Stimulated activated CD4-positive, alpha-beta T cell treated with anti-CD3 and anti-CD28 coated beads, Interleukin-1b, Interleukin-23, amount 100 ng/mL, for 48 hours (primary cell): ENCODE measurements around the gene MACROD2.

Experiments
- DNase-seq: peaks from one replicate; pipeline ENCODE4 v3.0.0-alpha.2; 2020

The MACROD2 gene

DNA sequence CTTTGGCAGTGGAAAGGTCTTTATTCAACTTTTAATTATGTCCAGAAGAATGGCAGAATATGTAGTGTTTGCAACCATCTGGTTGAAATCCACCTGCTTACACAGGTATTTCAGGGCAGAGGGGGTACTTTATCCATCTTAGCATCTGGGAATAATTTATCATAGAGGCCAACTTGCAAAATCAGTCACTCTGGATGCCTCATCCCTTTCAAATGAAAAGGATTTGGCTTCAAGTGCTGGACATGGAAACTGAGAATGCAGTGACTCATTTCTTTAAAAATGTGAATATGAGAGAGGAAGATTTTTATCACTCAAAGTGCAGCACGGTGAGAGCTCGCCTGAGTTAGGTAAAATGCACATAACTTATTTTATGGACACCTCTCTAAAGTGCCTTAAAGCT, 1819.6 kb downstream of the MACROD2 start:
- DNase-seq: no peak

DNA sequence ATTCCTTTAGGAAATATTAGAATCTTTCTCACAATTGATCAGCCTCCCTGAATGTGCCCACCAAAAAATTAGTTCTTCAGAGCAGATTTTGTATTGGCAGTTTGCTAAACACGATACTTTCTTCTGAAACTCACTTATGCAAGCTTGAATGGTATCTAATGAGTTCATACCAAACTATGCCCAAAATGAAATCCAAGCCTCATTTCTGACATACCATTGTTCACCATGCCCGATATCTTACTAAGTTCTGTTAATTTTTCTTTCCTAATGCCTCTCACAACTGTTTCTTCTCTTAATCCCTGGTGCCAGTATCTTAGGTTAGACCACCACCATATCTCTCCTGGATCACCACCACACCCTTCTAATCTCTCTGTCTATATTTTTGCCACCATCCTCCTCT, 1822.0 kb downstream of the MACROD2 start:
- DNase-seq: no peak

DNA sequence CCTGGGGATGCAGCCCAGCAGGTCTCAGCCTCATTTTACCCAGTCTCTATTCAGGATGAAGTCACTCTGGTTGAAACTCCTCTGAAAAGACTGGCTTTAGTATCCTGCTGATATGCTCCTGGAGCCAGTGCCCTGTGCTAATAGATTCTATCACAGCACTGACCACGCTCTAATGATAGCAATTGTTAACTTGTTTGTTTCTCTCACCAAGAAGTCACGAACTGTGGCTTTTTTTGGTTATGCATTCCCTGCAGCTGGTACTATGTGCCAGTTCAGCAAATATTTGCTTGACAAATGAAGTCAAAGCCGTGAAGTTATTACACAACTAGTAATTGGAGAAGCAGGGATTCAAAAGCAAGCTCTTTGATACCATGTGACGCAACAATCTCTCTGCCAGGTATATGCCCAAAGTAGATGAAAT, 1823.3 kb downstream of the MACROD2 start:
- no peak for DNase-seq

DNA sequence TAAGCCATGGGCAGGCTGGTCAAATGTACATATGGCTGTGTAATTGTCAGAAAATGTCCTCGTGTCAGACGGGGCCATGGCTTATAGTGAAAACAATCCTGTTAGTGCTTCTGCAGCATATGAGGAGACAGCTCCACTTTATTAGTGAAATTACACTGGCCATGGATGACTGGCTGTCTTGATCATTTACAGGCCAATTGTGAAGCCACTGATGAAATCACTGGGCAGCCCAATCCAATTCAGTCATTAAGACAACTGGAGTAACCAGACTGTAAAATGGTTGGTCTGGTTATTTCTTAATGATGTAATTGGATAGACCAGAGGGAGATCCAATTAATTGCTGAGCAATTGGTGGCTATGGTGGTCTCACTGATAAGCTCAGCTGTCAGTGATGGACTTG, 1828.4 kb downstream of the MACROD2 start:
- no peak for DNase-seq

DNA sequence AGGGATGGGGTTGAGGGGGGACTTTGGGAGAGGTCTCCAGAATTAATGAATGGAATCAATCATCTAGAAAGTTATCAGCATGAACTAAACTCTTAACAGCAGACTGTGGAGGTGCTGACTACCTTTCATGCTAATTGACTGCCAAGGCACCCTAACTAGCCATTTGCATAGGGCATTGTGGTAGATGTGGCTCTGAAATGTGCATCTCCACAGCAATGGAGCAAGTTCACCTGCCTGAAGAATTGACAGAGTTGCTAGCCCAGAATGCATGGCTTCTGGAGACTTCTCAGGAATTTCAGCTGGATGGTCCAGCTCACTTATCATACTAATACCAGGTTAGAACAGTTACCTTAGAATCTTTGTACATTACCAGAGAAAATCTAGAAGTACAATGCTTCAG, 1832.3 kb downstream of the MACROD2 start:
- no peak for DNase-seq

DNA sequence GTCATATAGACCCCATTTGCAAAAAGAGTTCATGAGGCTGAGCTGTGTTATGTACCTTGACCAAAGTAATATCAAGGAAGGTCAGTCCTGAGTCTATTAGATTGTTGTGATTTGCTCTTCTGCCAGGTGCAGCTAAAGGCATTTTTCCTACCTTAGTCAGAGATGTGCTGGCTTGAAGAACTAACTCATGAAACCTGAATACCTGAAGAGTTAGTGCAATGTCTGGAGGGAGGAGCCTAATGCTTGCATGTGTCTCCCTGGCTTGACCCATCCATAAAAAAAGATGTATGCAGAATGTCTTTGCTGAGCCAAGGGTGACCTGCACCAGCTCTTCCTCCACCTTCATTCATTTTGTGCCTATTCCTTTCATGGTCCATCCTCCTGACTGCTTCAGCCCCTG, 1835.9 kb downstream of the MACROD2 start:
- DNase-seq: no peak

DNA sequence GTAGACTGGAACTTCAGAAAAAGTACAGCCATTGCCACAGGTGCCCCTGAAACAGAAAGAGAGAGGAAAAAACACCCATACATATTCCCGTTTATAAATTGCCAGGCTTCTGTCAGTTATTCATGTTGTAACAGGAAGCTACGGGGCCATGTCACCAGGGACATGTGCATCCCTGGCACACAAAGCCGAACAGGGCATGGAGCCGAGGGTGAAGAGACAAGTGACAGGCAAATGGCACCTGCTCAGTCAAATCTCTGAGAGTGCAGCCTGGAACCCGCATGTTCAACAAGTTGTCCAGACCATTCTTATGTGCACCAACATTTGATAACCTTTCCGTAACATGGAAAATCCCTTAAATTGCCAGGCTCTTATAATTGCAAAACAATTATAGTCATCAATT, 1837.2 kb downstream of the MACROD2 start:
- no peak for DNase-seq

DNA sequence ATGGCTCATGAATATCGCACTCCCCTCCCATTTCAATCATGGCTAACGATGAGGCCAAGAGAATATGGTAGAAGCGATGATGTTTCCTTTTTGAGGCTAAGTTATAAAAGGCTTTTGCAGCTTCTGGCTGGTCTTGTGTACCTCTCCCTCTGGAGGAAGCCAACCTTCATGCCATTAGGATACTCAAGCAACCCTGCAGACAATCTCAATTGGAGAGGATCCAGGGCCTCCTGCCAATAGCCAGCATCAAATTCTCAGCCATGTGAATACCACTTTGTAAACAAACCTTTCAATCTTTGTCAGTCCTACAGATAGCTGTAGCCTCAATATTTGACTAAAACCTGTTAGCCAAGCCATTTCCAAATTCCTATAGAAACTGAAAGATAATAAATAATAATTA, 1839.5 kb downstream of the MACROD2 start:
- DNase-seq: no peak

DNA sequence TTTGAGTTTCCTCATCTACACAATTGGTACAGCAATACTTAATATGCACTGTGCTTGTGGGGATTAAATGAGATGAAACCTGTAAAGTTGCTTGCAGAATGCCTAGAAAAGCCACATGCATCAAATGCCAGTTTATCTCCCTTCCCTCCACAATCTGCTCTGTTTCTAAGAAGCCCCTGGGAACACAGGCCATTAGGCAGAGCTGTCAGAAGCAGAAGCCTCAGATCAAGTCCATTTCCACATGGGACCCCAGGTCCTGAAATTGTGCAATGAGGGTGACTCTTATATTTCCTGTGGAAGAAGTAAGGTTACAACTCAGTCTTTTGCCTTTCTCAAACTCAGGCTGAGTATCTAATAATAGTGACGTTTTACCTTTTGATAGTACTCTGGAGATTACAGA, 1840.5 kb downstream of the MACROD2 start:
- DNase-seq: no peak

DNA sequence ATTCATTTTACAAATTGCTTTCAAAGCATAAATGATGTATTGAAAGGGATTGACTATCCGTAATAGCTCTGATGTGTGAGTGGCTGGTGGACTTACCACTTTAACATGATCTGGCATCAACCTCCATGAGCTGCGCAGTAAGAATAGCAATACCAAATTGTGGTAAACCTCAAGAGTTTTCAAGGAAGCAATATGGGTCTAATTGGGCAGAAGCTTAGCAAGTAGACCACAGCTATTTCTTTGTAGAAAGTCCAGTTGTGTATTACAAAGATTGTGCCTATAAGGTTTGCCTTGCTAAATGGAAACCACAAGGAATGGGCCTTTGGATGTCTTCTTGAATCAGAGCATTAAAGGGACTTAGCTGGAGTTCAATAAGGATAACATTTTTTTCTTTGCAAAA, 1841.3 kb downstream of the MACROD2 start:
- DNase-seq: no peak

DNA sequence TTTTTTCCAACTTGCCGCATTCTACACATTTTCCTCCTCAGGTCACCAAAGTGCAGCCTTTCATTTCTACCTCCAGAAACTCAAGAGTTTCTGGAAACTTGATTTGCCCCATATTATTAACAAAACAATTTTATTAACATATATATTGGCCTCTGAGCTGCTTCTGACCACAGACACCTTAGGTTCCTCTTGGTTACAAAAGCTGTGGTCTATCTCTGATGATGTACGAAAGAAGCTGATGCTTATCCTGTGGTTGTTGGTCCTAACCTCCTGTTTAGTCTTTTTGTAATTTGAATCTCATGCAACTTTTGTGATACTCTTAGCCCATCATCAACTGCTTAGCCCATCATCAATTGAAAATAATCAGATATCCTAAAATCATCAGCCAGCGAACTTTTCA, 1842.2 kb downstream of the MACROD2 start:
- DNase-seq: no peak

DNA sequence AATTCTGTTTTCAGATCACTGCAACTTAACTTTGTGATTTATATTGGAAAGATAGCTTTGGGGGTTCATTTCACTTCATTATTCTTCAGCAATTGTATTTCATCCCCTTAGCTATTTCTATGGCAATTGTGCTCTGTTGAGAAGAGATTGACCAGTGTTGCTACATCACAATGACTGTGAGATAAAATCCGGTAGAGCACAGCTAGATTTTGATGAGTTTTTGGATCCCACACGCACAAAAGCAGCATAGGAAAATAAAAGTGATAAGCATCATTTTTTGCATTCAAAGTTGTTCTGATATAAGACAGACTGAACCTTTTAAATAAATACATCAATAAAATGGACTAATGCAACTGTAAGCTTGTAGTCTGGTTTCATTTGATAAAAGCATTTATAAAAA, 1843.2 kb downstream of the MACROD2 start:
- DNase-seq: no peak

DNA sequence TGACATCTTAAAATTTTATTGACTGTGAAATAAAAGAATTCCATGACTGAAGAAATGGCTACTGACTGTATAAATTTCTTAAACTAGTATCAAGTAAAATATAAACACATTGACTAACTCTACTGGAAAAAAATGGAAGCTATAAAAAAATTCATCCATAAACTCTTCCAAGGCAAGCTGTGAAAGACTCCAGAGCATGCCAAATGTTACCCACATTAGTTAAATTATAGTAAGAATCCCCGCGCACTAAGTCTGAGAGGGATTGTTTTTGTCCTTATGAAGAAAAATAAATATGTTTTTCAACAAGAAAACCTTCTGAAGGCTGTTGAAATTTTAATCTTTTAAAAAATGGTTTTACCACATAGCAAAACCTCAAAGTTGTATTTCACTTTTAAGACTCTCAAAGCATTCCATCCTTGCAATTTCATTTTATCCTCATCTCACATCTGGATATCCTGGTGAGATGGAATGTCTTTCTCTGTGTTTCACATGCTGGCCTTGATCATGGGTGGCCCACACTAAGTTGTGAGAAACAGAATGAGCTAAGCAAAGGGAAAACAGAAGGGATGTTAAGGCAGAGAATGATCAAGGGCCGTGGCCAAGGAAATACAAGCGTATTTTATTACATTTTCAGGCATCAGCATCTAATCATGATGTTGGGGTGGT, 1845.5 kb downstream of the MACROD2 start:
- DNase-seq: no peak

DNA sequence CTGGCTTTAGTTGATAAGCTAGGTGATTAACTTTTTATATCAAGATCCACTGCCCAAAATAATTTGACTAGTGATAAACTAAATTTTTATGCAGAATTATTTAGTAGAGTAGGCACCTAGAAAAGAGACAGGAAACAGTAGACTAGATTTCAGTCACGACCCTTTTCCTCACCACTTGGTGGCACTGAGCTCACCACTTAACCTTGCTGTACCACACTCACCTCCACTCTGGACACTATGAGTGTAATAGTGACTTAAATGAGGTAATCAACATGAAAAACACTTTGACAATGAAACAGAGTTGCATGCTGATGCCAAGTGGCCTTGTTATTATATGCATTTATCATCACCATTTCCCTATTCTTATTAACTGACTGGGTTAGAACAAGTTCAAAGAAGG, 1847.6 kb downstream of the MACROD2 start:
- DNase-seq: no peak

DNA sequence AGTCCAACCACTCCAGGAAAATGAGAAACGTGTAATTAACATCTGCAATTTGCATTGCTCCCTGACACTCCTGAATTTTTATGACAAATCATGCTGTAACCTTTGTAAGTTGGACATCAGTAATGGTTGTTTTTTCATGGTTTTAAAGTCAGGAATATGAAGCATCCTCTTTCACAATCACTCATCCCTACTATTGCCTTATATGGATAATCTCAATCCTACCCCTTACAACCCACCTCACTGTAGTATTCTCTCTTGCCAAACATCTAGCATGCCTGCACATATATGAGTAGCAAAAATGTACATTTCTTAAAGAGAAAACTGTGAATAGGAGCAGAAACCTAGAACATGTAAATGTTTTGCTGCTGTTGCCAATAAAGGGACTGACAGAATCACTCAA, 1848.5 kb downstream of the MACROD2 start:
- DNase-seq: no peak

DNA sequence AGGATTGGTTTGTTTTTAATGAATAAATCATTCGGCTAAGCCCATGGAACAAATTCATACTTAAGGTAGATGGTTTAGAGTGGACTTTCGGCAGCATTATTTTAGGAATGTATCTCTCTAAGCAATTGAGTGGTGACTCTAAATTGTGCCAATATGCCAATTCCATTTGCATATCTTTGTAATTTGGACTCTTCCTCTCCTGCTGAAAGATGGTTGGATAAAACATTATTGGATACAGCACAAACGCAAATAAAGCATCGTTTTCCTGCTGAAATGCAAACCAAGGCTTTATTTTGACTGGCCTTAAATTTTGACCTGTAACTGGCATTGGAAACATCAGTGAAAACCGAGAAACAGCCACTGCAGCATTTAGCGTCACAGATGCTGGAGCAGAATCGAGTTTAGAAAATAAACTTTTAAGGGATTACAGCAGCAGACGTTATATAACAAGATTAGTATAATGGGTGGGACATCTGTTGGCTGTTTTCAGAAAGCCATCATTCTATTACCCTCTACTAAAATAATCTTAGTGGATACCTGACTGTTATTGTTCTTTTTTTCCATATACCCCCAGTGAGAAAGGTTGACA, 1852.0 kb downstream of the MACROD2 start:
- DNase-seq: no peak

DNA sequence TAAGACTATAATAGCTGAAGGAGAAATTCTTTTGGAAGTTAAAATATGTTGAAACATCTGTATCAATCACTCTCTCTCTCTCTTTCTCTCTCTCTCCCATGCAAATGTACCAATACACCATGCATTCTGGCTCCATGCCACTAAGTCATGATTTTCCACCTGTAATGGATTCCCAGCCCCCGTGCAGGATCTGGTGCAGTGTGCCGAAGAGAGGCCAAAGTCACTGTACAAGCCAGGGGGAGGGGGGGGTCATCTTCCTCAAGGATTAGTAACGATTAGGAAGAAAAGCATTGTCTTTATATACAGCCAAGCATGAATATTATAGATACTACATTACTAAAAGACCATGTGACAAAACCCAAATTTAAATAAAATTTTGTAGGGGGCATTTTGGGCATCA, 1852.8 kb downstream of the MACROD2 start:
- no peak for DNase-seq

DNA sequence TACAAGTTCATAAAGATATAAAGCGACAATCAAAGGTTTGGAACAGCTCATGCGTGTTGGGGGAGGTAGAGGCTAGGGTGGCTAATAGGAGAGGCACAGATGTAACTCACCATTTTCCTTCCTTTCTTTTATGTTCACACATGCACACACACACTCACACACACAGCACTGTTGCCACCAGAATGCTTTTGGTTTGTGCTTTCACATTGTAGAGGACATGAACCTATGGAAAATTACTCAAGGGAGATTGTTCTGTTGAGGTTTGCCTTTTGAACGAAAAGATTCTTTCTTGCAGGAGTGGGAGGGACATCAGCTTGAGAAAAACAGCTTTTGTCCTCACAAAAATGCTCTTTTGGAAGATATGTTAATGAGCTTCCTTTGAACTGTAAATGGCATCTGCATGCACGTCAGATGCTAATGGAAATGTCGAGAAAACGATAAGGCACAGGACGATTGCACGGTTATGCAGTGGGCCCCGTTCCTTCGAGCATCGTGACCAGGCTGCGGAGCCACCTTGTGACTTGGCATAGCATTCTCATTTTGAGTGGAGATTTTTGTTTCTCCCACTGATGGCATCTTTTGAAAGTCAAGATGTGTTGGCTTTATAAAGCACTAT, 1853.8 kb downstream of the MACROD2 start:
- no peak for DNase-seq

DNA sequence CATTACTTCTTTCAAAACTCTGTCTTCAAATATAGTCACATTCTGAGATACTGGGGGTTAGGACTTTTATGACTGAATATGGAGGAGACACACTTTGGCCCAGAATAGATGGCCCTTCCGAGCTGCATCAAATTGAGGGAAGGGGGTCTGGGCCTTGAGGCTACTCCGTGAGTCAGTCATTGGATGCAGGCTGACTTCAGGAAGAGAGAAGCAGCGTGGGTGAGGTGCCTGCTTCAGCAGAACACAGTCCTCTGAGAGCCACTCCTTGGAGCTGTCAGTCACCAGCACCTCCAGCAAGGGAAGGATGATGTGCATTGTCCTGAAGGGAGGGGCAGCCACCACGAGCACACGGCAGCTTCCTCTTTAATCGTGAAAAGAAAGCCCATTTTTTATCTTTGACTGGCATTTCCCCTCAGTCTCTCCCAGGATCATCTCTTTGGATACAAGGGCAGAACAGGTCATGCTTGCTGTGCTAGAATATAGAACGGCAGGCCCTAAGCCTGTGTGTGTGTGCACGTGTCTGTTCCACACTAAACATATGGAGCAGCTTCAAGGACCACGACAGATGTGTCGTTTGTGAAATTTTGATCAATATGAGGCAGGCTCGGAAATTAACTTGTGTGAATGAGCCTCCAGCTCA, 1856.4 kb downstream of the MACROD2 start:
- no peak for DNase-seq

DNA sequence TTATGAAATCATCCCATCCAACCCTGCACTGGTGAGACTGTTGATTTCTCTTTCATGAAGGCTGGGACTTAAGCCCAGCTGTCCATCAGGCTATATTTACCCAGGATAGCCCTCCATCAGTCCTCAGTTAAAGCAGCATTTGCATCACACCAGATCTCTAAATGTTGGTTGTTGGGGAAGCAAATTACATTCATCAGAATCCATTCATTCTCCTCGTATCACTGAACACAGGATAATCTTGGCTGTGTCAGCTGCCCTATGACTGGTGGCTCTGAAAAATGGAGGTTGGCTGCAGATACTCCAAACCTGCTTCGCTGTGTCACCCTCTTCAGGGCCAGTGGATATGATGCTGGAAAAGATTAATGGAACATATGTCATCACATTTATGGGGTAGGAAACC, 1859.6 kb downstream of the MACROD2 start:
- no peak for DNase-seq

DNA sequence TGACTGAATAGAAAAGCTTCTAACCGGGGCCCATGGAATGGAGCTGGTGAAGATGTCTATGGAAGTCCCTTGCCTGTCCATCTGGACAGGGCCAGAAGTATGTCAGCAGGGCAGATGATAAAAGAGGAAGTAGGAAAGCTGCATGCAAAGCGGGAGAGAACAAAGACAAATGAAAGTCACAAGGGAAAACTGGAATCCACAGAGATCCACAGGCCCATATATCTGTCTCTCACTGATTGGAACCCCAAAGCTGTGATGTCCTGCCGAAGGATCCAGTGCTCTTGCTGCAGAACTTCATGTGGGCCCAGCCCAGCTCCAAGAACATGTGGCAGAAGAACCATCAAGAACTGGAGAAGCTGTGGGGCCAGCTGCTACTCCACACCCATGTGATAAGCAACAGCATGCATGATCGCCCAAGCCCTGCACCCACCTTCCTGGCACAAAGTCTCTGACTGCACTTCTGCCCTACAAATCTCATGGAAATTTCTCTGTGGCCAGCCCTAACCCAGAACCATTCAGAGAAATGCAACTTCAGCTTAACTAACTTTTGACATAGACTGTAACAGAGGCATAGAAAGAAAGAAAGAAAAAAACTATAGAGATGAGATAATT, 1862.0 kb downstream of the MACROD2 start:
- DNase-seq: no peak

DNA sequence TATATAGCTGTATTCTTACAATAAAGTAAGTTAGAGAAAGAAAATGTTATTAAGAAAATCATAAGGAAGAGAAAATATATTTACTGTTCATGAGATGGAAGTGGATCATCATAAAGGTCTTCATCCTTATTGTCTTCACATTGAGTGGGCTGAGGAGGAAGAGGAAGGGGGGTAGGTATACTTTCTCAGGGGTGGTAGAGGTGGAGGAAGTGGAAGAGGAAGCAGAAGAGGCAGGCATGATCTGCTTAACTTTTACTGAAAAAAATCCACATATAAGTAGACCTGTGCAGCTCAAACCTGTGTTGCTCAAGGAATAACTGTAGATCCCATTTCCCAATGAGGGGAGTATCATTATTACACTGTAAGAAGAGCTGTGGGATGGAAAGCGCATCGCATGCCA, 1863.7 kb downstream of the MACROD2 start:
- no peak for DNase-seq

DNA sequence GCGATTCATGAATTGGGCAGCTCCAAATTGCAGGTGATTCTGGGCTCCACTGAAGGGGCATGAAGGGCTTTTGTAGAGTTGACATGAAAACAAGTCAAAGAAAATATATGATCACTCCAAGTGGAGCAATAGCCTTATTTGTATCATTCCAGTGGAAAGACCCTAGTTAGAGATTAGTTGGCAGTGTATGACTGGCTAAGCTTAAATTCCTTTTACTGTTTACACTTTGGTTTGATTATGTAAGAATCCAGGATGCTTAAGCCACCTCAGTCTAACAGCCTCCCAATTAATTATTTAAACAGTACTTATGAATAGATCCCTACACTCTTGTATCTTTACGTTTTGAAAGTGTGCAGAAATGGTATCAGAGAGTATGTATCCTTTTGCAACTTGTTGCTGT, 1865.5 kb downstream of the MACROD2 start:
- no peak for DNase-seq

DNA sequence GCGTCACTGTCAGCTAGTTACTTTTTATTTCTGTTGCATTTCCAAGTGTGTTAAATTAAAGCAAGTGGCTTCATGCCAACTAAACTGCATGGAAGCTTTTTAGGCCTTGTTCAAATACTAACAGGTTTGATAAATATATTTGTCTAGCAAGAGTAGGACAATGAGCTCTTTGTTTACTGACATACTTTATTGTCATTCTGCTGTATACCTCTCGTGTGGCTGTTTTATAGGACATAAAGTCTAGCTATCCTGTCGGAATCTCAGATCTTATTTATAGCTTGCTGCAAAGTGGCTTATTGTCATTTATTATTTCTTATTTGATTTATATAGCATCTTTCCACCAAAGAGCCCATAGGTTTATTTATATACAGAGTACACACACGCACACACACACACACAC, 1866.9 kb downstream of the MACROD2 start:
- no peak for DNase-seq
